Body of pancreas (tissue), 4 donors: ENCODE data around the gene ZEB2.

ENCODE experiments used
- POLR2A ChIP-seq, 3 donors: fragments of 450-650 bp; IDR thresholded peaks; one replicate each; pipeline ENCODE4 v1.6.1; 2016; ENCODE audit warnings: antibody characterized with exemption in 3 of 3, mild to moderate bottlenecking in 2 of 3
- TF ChIP-seq, protein P1 (sequence below), 7 experiments: fragments of 450-650 bp in 4 of 7; fragments of 200-600 bp in 3 of 7; sonication (generic) in 3 of 7; IDR thresholded peaks; one replicate each; pipeline ENCODE4 v1.5.1; 2016 to 2019; ENCODE audit warnings: antibody characterized with exemption in 7 of 7

DNA sequence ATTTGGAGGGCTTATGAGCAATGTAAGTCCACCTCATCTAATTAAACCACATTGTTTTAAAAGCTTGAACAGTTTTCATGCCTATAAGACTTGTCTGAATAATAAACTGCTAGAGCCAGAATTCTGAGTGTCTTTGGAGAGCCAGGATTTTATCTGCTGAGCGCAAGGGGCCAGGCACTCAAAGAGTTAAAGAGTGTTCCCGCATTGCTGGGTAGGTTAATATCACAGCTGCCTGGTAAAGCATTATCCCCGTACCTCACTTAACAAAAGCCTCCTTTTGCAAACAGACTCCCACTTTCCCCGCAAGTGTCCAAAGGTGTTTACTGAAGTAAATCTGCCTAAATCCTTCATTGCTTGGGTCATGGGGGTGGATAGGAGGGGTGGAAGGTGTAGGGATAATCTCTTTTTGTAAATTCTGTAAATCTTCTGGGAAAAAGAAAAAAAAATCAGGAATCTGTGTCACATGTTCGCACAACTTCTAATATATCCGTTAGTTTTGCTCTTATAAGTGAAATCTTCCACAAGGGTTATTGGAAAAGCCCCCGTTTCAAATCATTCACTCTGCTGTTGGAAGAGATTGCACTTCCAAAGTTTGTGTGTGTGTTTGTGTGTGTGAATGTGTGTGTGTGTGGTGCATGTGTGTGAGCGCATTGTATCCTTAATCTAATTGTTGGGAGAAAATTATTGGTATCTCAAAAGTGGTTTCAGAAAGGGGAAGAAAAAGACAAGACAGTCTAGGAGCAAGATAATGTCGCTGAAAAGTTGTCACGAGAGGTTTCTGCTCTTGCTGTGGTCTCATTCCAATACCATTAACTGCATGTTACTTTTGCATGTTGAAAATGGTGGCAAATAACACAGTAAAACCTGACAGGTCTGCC lies 10.7 kb downstream of the ZEB2 start:
- TF ChIP-seq, protein P1, sequence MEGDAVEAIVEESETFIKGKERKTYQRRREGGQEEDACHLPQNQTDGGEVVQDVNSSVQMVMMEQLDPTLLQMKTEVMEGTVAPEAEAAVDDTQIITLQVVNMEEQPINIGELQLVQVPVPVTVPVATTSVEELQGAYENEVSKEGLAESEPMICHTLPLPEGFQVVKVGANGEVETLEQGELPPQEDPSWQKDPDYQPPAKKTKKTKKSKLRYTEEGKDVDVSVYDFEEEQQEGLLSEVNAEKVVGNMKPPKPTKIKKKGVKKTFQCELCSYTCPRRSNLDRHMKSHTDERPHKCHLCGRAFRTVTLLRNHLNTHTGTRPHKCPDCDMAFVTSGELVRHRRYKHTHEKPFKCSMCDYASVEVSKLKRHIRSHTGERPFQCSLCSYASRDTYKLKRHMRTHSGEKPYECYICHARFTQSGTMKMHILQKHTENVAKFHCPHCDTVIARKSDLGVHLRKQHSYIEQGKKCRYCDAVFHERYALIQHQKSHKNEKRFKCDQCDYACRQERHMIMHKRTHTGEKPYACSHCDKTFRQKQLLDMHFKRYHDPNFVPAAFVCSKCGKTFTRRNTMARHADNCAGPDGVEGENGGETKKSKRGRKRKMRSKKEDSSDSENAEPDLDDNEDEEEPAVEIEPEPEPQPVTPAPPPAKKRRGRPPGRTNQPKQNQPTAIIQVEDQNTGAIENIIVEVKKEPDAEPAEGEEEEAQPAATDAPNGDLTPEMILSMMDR (IDR thresholded peaks at IDR 0.05): no peak
- no peak for TF ChIP-seq POLR2A (IDR thresholded peaks at IDR 0.05)
